HG02973 (cell line): ENCODE measurements around the gene DHX9.

Source experiments
- ATAC-seq: cut with Tn5 transposase; IDR thresholded peaks from one replicate; pipeline ENCODE4 v1.9.1; 2021; ENCODE audit warnings: moderate library complexity; ENCODE audit not compliant: unreplicated experiment

DHX9 gene

GRCh38 chr1:182839209-182840066 lies at the start of gene DHX9:
TSS of gene DHX9 (plus strand) at chr1:182839347. CDS start at chr1:182842567, 3,220 bp downstream.
- ATAC-seq: peak; percentile 79

- no peak for ATAC-seq
These were observed 47.6 kb upstream of the DHX9 start for GRCh38 chr1:182791281-182792179.

GRCh38 chr1:182794091-182794490 lies 45.1 kb upstream of the DHX9 start:
- ATAC-seq: no peak

- ATAC-seq: no peak
These were observed 44.4 kb upstream of the DHX9 start for GRCh38 chr1:182794676-182795201.

GRCh38 chr1:182795563-182796228 lies 43.5 kb upstream of the DHX9 start:
- no peak for ATAC-seq

GRCh38 chr1:182802006-182802803 lies 36.9 kb upstream of the DHX9 start:
- ATAC-seq: no peak

- ATAC-seq: no peak
These were observed 35.3 kb upstream of the DHX9 start for GRCh38 chr1:182803846-182804245.

GRCh38 chr1:182806015-182806678 lies 33.0 kb upstream of the DHX9 start:
- no peak for ATAC-seq

- ATAC-seq: no peak
These were observed 31.2 kb upstream of the DHX9 start for GRCh38 chr1:182807907-182808306.

GRCh38 chr1:182809414-182809957 lies 29.7 kb upstream of the DHX9 start:
- no peak for ATAC-seq

- no peak for ATAC-seq
These were observed 27.0 kb upstream of the DHX9 start for GRCh38 chr1:182811975-182812722.

GRCh38 chr1:182816863-182817262 lies 22.3 kb upstream of the DHX9 start:
- ATAC-seq: no peak

GRCh38 chr1:182817802-182818201 lies 21.3 kb upstream of the DHX9 start:
- no peak for ATAC-seq

GRCh38 chr1:182823220-182823619 lies 15.9 kb upstream of the DHX9 start:
- no peak for ATAC-seq

- ATAC-seq: no peak
These were observed 12.3 kb upstream of the DHX9 start for GRCh38 chr1:182826892-182827291.

GRCh38 chr1:182829285-182829932 lies 9.7 kb upstream of the DHX9 start:
- ATAC-seq: no peak

GRCh38 chr1:182833271-182833670 lies 5.9 kb upstream of the DHX9 start:
- ATAC-seq: no peak

GRCh38 chr1:182834326-182834725 lies 4.8 kb upstream of the DHX9 start:
- ATAC-seq: no peak
